Gastroesophageal sphincter (tissue), 4 donors: ENCODE data around the gene TTLL5. TPM values are rescaled to one million over a fixed set of nuclear protein-coding genes. Genes with fewer than 3 reads are reported as not detected.
A peak's percentile ranks its signal among the peaks of the same experiment; 100 is the strongest.

Experiments used
- ATAC-seq: fragments of 150-250 bp; one replicate; pipeline ENCODE4 v1.9.1; 2016; ENCODE audit warnings: mild to moderate bottlenecking, moderate library complexity
- H3K27ac ChIP-seq, 4 donors: fragments of 200-600 bp; sonication (generic) in 3 of 4; 1 replicate in 3 of 4; 2 replicates in 1 of 4; pipeline ENCODE4 v1.5.1; 2016 to 2019
- H3K27me3 ChIP-seq: fragments of 200-600 bp; sonication (generic); one replicate; pipeline ENCODE4 v1.5.1; 2019
- H3K36me3 ChIP-seq, 2 donors: fragments of 200-600 bp; sonication (generic); one replicate each; pipeline ENCODE4 v1.5.1; 2019; ENCODE audit warnings: control low read depth in 1 of 2
- H3K4me1 ChIP-seq, 3 donors: fragments of 200-600 bp; sonication (generic); 1 replicate in 2 of 3; 2 replicates in 1 of 3; pipeline ENCODE4 v1.5.1; 2016 to 2019; ENCODE audit warnings: control low read depth in 2 of 3
- H3K4me3 ChIP-seq, 2 donors: fragments of 200-600 bp; sonication (generic); one replicate each; pipeline ENCODE4 v1.5.1; 2019; ENCODE audit warnings: mild to moderate bottlenecking in 1 of 2, moderate library complexity in 1 of 2
- H3K9me3 ChIP-seq, 3 donors: fragments of 200-600 bp; sonication (generic); one replicate each; pipeline ENCODE4 v1.5.1; 2017 to 2019; ENCODE audit warnings: control low read depth in 2 of 3
- CTCF ChIP-seq, 4 experiments: fragments of 200-600 bp in 2 of 4; fragments of 450-650 bp in 2 of 4; sonication (generic) in 1 of 4; IDR thresholded peaks; one replicate each; pipeline ENCODE4 v1.5.1; 2017 to 2019; ENCODE audit warnings: antibody characterized with exemption in 4 of 4, mild to moderate bottlenecking in 2 of 4, moderate library complexity in 2 of 4
- EP300 ChIP-seq: sonication (generic); formaldehyde crosslinking; IDR thresholded peaks from one replicate; pipeline ENCODE4 v1.6.1; 2017; ENCODE audit warnings: antibody characterized with exemption, mild to moderate bottlenecking
- POLR2A ChIP-seq, 2 donors: fragments of 450-650 bp; IDR thresholded peaks; one replicate each; pipeline ENCODE4 v1.6.1; 2017; ENCODE audit warnings: antibody characterized with exemption in 2 of 2, mild to moderate bottlenecking in 2 of 2, moderate library complexity in 1 of 2
- POLR2AphosphoS5 ChIP-seq: sonication (generic); formaldehyde crosslinking; IDR thresholded peaks from one replicate; pipeline ENCODE4 v1.6.1; 2017; ENCODE audit warnings: antibody characterized with exemption
- WGBS, 2 donors: methylation state at CpG; one replicate each; pipeline ENCODE4 v1.1.5; 2018; ENCODE audit warnings: low coverage in 1 of 2; 5-methylcytosine and 5-hydroxymethylcytosine counted together
- total RNA-seq, 4 donors: library from RNA; depleted of rRNA; stranded (reverse); fragments of >200 nt; gene quantifications; one replicate each; pipeline ENCODE4 v1.1.0, GENCODE V29; 2016

The TTLL5 gene
- total RNA-seq, 4 donors from 2014 or later: 18.1 to 30.0 (median 22.1) TPM

GRCh38 chr14:75976826-75977581 lies 316.0 kb downstream of the TTLL5 start:
- WGBS, 2 donors: 56 to 76% methylated on average over 8 of the region's 8 CpGs
- H3K27me3 ChIP-seq: no peaks in the 10 kb centered on the region
- H3K4me1 ChIP-seq: peaks cover 0 to 62% (median 19%) of the 10 kb centered on the region in 3 donors
- TF ChIP-seq POLR2A (IDR thresholded peaks at IDR 0.05) (no peak), POLR2AphosphoS5 (no peak), EP300 (no peak), CTCF (IDR thresholded peaks at IDR 0.05) (no peak)
- no peaks in the 10 kb centered on the region for H3K9me3 ChIP-seq
- peak overlapping the region in 1 of 4 donors; percentile 10 for H3K27ac ChIP-seq
- H3K4me3 ChIP-seq: no peak overlapping the region
- no peak for ATAC-seq
- no peaks in the 10 kb centered on the region for H3K36me3 ChIP-seq

- Histone ChIP-seq H3K36me3 (no peaks in the 10 kb centered on the region), H3K4me3 (no peak overlapping the region), H3K4me1 (peaks cover 0 to 62% (median 19%) of the 10 kb centered on the region in 3 donors), H3K27ac (peak overlapping the region in 1 of 4 donors; percentile 10), H3K9me3 (no peaks in the 10 kb centered on the region), H3K27me3 (no peaks in the 10 kb centered on the region)
- ATAC-seq: no peak
- 43 to 48% methylated on average over 3 of the region's 3 CpGs for WGBS, 2 donors
- TF ChIP-seq EP300 (no peak), POLR2AphosphoS5 (no peak), CTCF (IDR thresholded peaks at IDR 0.05) (no peak), POLR2A (IDR thresholded peaks at IDR 0.05) (no peak)
These were observed 316.5 kb downstream of the TTLL5 start for GRCh38 chr14:75977582-75977943.

GRCh38 chr14:75978249-75978731 lies 317.2 kb downstream of the TTLL5 start:
- Histone ChIP-seq H3K36me3 (no peaks in the 10 kb centered on the region), H3K9me3 (no peaks in the 10 kb centered on the region), H3K27ac (peak overlapping the region in 2 of 4 donors; percentile 4 to 98), H3K4me3 (no peak overlapping the region), H3K4me1 (peaks cover 0 to 62% (median 19%) of the 10 kb centered on the region in 3 donors), H3K27me3 (no peaks in the 10 kb centered on the region)
- 61 to 65% methylated on average over 3 of the region's 10 CpGs for WGBS, 2 donors
- no peak for ATAC-seq
- TF ChIP-seq CTCF (IDR thresholded peaks at IDR 0.05) (no peak), POLR2A (IDR thresholded peaks at IDR 0.05) (no peak), POLR2AphosphoS5 (no peak), EP300 (no peak)

DNA sequence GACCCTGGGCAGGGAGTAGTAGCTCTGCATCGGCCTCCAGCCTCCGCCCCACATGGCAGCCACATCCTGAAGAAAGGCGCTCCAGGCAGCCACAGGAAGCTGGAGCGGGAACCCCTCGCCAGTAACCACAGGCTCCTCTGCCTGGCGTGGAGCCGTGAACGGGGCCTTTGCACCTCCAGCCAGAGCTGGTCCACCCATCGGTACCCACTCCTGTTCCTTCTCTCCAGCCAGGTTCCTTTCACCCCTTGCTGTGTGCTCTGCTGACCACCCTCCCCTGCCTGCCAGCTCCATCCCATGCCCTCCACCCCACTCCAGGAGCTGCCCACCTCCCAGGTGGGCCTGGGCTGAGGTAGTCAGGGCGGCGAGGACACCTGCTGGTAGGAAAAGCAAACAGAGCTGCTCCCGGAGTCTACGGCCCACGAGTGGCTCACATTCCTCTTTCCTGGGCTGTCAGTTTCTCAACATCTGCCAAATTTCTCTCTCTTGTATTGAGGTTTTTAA lies 318.1 kb downstream of the TTLL5 start:
- Histone ChIP-seq H3K4me1 (peaks cover 0 to 61% (median 19%) of the 10 kb centered on the region in 3 donors), H3K9me3 (no peaks in the 10 kb centered on the region), H3K27me3 (no peaks in the 10 kb centered on the region), H3K36me3 (no peaks in the 10 kb centered on the region), H3K4me3 (peak overlapping the region; percentile 2 to 76), H3K27ac (peak overlapping the region in 3 of 4 donors; percentile 93 to 98 (median 97))
- TF ChIP-seq POLR2A (IDR thresholded peaks at IDR 0.05): no peak
- peak in 3 of 4 experiments; percentile 61 to 73 (median 68) for TF ChIP-seq CTCF (IDR thresholded peaks at IDR 0.05)
- 30% methylated on average over 2 of the region's 14 CpGs; no CpG with 5 or more reads in 1 of the 2 donors for WGBS, 2 donors
- ATAC-seq: no peak
